Endothelial cell of umbilical vein (primary cell): Measurements from ENCODE around the gene INPP4B. TPM values are rescaled to one million over a fixed set of nuclear protein-coding genes. Genes with fewer than 3 reads are reported as not detected.

Source experiments
- BruUV-seq: library from RNA; stranded (reverse); fragments of 400-500 nt; replicated peaks from 2 replicates; lab custom pipeline; 2021; lab: Mats Ljungman, UMichigan
- CTCF ChIA-PET: fragments of 300-600, 350-600 bp; sonication (Branson Sonifier 250); formaldehyde crosslinking; loops from one replicate; lab custom pipeline; 2021; ENCODE audit warnings: antibody characterized with exemption, inconsistent platforms; lab: Charles Lee
- POLR2A ChIA-PET: fragments of 300-600, 350-600 bp; sonication (Branson Sonifier 250); formaldehyde crosslinking; loops from one replicate; lab custom pipeline; 2021; ENCODE audit warnings: antibody characterized with exemption, inconsistent platforms; lab: Charles Lee
- DNase-seq: peaks from one replicate; pipeline ENCODE4 v3.0.0-alpha.2; 2011; ENCODE audit warnings: low read depth, low spot score
- FAIRE-seq: peaks from 2 replicates; lab custom pipeline; 2011; peaks lifted over from hg19 to GRCh38; lab: Jason Lieb, UNC
- H2AFZ ChIP-seq: 2 replicates; pipeline ENCODE4 v1.6.0; 2012; ENCODE audit warnings: low read depth, low read length, control low read depth, inconsistent platforms
- H3K27ac ChIP-seq: 2 replicates; pipeline ENCODE4 v1.5.1; 2011; ENCODE audit warnings: low read depth, mild to moderate bottlenecking, control low read depth, low read length, moderate library complexity; ENCODE audit not compliant: insufficient read depth
- H3K27me3 ChIP-seq, 2 experiments: 2 replicates each; pipeline versions ENCODE4 v1.6.0 to v1.6.1; 2011; ENCODE audit warnings: low read length in 2 of 2, mixed read lengths in 1 of 2; ENCODE audit not compliant: control insufficient read depth in 2 of 2, insufficient read depth in 2 of 2
- H3K36me3 ChIP-seq, 2 experiments: 2 replicates in 1 of 2; 3 replicates in 1 of 2; pipeline ENCODE4 v1.5.1; 2011; ENCODE audit warnings: low read length in 2 of 2, mild to moderate bottlenecking in 1 of 2, moderate library complexity in 1 of 2; ENCODE audit not compliant: control insufficient read depth in 2 of 2, insufficient read depth in 2 of 2; ENCODE audit errors: extremely low read depth in 1 of 2
- H3K4me1 ChIP-seq: 3 replicates; pipeline ENCODE4 v1.5.1; 2011; ENCODE audit warnings: mild to moderate bottlenecking, low read length; ENCODE audit not compliant: control insufficient read depth, insufficient read depth; ENCODE audit errors: extremely low read depth
- H3K4me2 ChIP-seq: 2 replicates; pipeline ENCODE4 v1.6.1; 2011; ENCODE audit warnings: low read length, control low read depth, mixed read lengths; ENCODE audit not compliant: insufficient read depth
- H3K4me3 ChIP-seq, 3 experiments: fragments of 200-600 bp in 1 of 3; sonication (generic), shearing (Covaris generic) in 1 of 3; replicated peaks in 1 of 3; 2 replicates each; pipeline ENCODE4 v1.5.1; 2011 to 2016; ENCODE audit warnings: control low read depth in 3 of 3, low read length in 3 of 3, mild to moderate bottlenecking in 2 of 3, inconsistent platforms in 1 of 3, low read depth in 1 of 3, moderate library complexity in 1 of 3; ENCODE audit not compliant: insufficient read depth in 1 of 3
- H3K79me2 ChIP-seq: 2 replicates; pipeline ENCODE4 v1.6.0; 2012; ENCODE audit warnings: low read length, inconsistent platforms; ENCODE audit not compliant: control insufficient read depth, insufficient read depth
- H3K9ac ChIP-seq: replicated peaks from 2 replicates; pipeline ENCODE3; 2011; ENCODE audit warnings: low read length, control low read depth; ENCODE audit not compliant: insufficient read depth; ENCODE audit errors: extremely low read depth
- H3K9me1 ChIP-seq: replicated peaks from 3 replicates; pipeline ENCODE4 v1.6.0; 2011; ENCODE audit warnings: mild to moderate bottlenecking, low read length; ENCODE audit not compliant: control insufficient read depth, insufficient read depth; ENCODE audit errors: extremely low read depth
- H3K9me3 ChIP-seq: replicated peaks from 2 replicates; pipeline ENCODE4 v1.5.1; 2012; ENCODE audit warnings: low read length, inconsistent platforms; ENCODE audit not compliant: control insufficient read depth, insufficient read depth
- H4K20me1 ChIP-seq: replicated peaks from 2 replicates; pipeline ENCODE3; 2011; ENCODE audit warnings: mild to moderate bottlenecking, low read length; ENCODE audit not compliant: control insufficient read depth, insufficient read depth; ENCODE audit errors: extremely low read depth
- POLR2A ChIP-seq: IDR thresholded peaks from 2 replicates; pipeline ENCODE4 v1.6.1; 2012; ENCODE audit warnings: low read depth, mild to moderate bottlenecking, control low read depth, low read length
- dilution Hi-C: fragments of 300-500 bp; cut with MboI; formaldehyde crosslinking; loops from one replicate; pipeline ENCODE4 v1.15.0; 2019; ENCODE audit warnings: low sequenced_read_pairs; ENCODE audit not compliant: extremely low pct_ligation_motif_present
- intact Hi-C: fragments of 100-400 bp; cut with micrococcal nuclease; formaldehyde crosslinking; loops from one replicate; pipeline ENCODE4 v1.10.0; 2022
- polyA plus RNA-seq, 4 experiments: library from polyadenylated mRNA; depleted of rRNA in 3 of 4; stranded (reverse) in 3 of 4; unstranded in 1 of 4; fragments of >200 nt; gene quantifications; 2 replicates each; pipeline versions ENCODE4 v1.2.1 to v1.2.3, GENCODE V29; 2011 to 2012; ENCODE audit warnings: missing spikeins in 1 of 4
- total RNA-seq: library from RNA; stranded (reverse); gene quantifications from 2 replicates; pipeline ENCODE4 v1.2.3, GENCODE V29; 2021

The INPP4B gene
- total and polyA plus RNA-seq, 2 donors (not counting 3 experiments of a cell fraction or from before 2014, with no cell fraction given) = 0.41 to 3.1 TPM

- Histone ChIP-seq H3K4me2 (no peak overlapping the region), H3K36me3 (no peaks in the 10 kb centered on the region), H3K4me3 (no peak overlapping the region), H4K20me1 (no peaks in the 10 kb centered on the region), H3K79me2 (no peaks in the 10 kb centered on the region), H3K9me1 (no peaks in the 10 kb centered on the region), H3K27me3 (no peaks in the 10 kb centered on the region), H3K9ac (no peak overlapping the region), H2AFZ (no peak overlapping the region), H3K4me1 (no peaks in the 10 kb centered on the region), H3K9me3 (no peaks in the 10 kb centered on the region), H3K27ac (no peak overlapping the region)
- dilution Hi-C loops (no loop called here), intact Hi-C loops (no loop called here)
- POLR2A ChIA-PET = no interaction called here
- CTCF ChIA-PET = interaction anchor here (0.7 kb wide), 1 partner anchor 562 kb away, joined by 3 read pairs; no protein-coding TSS in a partner anchor
- no peak for TF ChIP-seq POLR2A
- BruUV-seq = no TSS peak
- DNase-seq = no peak
- no peak for FAIRE-seq
Measured at GRCh38 chr4:141977433-141977832, 868.7 kb downstream of the INPP4B start.
